ENCODE measurements around the gene GDPD4. TPM values are rescaled to one million over a fixed set of nuclear protein-coding genes. Genes with fewer than 3 reads are reported as not detected.

Gene GDPD4, protein sequence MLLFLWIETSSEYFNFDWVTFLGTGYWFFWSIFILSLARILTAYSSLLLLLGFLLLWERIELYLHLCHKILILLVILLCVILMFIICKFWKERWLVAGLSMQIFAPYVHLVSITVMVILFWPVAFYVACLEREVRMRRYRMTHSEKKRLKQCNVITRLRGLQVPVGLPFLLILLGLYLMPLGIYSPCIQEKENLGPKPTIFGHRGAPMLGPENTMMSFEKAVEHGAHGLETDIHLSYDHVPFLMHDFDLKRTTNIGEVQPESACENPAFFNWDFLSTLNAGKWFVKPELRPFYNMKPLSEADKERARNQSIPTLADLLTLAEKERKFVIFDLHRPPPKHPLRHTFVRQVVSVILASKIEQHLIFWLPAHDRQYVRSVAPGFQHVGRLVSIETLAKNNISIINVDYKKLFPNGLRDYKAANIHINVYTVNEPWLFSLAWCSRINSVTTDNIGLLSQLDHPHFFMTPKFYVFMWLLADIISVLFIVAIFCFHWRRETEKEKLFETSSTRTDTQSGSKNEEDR
- not detected in 2 replicates for total RNA-seq
- long read RNA-seq = 0 reads

DNA sequence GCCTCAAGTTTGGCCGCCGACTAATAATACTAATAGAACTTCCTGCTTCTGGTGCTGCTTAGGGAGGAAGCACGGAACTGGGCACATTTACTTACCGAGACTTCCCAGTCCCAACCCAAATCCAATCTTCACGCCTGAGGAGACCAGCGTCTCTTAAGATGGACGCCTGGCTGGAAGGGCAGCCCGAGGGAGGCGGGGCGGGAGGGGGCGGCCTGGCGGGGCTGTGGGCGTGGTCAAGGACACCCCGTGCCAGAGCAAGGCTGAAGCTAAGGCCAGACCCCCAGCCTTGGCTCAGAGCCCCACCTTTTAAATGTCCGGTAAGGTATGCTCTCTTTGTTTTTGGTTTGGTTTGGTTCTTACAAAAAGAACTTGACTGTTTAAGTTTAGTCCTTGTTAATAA lies at the start of gene GDPD4:
GDPD4 (minus strand) TSS at position 177 of the 400 bp plus-strand sequence. CDS start 16,549 bp downstream, outside the sequence.
- no peaks in the 10 kb centered on the region for H3K36me3 Mint-ChIP-seq (ENCODE audit: unreplicated experiment)
- no peaks in the 10 kb centered on the region for H3K9me3 Mint-ChIP-seq (ENCODE audit: unreplicated experiment)
- H3K27me3 Mint-ChIP-seq (ENCODE audit: unreplicated experiment) = peaks cover 9% of the 10 kb centered on the region
- no peaks in the 10 kb centered on the region for H3K4me1 Mint-ChIP-seq (ENCODE audit: unreplicated experiment)
- TF ChIP-seq, protein P1, sequence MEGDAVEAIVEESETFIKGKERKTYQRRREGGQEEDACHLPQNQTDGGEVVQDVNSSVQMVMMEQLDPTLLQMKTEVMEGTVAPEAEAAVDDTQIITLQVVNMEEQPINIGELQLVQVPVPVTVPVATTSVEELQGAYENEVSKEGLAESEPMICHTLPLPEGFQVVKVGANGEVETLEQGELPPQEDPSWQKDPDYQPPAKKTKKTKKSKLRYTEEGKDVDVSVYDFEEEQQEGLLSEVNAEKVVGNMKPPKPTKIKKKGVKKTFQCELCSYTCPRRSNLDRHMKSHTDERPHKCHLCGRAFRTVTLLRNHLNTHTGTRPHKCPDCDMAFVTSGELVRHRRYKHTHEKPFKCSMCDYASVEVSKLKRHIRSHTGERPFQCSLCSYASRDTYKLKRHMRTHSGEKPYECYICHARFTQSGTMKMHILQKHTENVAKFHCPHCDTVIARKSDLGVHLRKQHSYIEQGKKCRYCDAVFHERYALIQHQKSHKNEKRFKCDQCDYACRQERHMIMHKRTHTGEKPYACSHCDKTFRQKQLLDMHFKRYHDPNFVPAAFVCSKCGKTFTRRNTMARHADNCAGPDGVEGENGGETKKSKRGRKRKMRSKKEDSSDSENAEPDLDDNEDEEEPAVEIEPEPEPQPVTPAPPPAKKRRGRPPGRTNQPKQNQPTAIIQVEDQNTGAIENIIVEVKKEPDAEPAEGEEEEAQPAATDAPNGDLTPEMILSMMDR (IDR thresholded peaks at IDR 0.05) = no peak
- H3K4me3 Mint-ChIP-seq (ENCODE audit: unreplicated experiment) = no peak within 1 kb of the TSS
- DNase-seq (ENCODE audit: extremely low spot score, unreplicated experiment) = no peak
- no peak within 1 kb of the TSS for H3K27ac Mint-ChIP-seq (ENCODE audit: unreplicated experiment)

DNA sequence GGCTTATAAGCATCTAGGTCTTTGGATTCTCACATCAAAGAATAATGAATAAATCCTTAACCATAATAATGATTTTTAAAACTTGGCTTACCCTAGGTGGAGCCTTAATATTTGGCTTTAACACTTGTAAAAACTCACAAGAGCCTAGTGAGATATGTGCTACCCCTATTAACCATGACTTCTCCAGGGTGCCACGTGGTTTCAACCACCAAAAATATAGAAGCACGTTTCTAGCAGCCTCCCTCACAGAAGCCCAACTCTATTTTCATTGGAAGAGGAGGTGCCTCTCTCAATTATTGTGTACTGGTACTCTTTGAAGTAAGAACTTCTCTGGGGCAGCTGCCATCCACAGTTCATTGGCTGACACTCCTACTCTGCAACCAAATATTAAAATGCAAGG lies 46.5 kb upstream of the GDPD4 start:
- peaks cover 9% of the 10 kb centered on the region for H3K36me3 Mint-ChIP-seq (ENCODE audit: unreplicated experiment)
- DNase-seq (ENCODE audit: extremely low spot score, unreplicated experiment) = no peak
- H3K4me3 Mint-ChIP-seq (ENCODE audit: unreplicated experiment) = no peak overlapping the region
- H3K9me3 Mint-ChIP-seq (ENCODE audit: unreplicated experiment) = no peaks in the 10 kb centered on the region
- H3K27ac Mint-ChIP-seq (ENCODE audit: unreplicated experiment) = no peak overlapping the region
- TF ChIP-seq, protein P1 (IDR thresholded peaks at IDR 0.05) = no peak
- H3K27me3 Mint-ChIP-seq (ENCODE audit: unreplicated experiment) = no peaks in the 10 kb centered on the region
- peaks cover 35% of the 10 kb centered on the region for H3K4me1 Mint-ChIP-seq (ENCODE audit: unreplicated experiment)

DNA sequence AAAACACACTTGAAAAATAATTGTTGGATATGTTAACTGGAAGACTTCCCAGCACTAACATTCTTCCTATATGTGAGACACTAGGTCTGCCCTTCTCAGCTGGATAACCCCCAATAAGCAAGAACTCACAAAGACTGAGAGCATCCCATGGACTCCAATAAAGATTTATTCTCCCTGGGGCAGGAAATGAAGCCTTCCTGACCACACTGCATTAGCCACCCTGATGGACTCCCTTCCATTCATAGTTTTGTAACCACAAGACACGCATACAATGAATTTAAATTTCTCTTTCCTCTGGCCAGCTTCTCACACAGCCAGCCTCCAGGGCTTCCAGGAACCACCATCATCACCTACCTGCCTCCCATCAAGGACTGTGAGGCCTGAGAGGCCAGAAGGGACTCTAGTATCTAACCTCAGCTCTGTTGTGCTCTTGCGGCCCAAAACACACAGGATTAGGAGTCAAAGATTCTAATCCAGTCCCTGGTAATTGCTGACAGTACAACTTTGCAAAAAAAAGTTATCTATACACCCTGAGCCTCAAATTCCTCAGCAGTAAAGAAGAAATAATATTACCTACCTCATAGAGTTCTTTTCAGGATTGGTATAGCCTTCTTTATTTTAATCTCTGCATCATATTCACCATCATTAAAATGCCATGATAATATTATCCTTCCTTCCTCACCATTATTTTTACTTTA lies 45.6 kb upstream of the GDPD4 start:
- no peak for DNase-seq (ENCODE audit: extremely low spot score, unreplicated experiment)
- TF ChIP-seq, protein P1 (IDR thresholded peaks at IDR 0.05) = no peak
- Mint-ChIP-seq H3K36me3 (ENCODE audit: unreplicated experiment) (peaks cover 10% of the 10 kb centered on the region), H3K27me3 (ENCODE audit: unreplicated experiment) (no peaks in the 10 kb centered on the region), H3K4me1 (ENCODE audit: unreplicated experiment) (peaks cover 33% of the 10 kb centered on the region), H3K27ac (ENCODE audit: unreplicated experiment) (peak overlapping the region; percentile 48), H3K4me3 (ENCODE audit: unreplicated experiment) (no peak overlapping the region), H3K9me3 (ENCODE audit: unreplicated experiment) (no peaks in the 10 kb centered on the region)

DNA sequence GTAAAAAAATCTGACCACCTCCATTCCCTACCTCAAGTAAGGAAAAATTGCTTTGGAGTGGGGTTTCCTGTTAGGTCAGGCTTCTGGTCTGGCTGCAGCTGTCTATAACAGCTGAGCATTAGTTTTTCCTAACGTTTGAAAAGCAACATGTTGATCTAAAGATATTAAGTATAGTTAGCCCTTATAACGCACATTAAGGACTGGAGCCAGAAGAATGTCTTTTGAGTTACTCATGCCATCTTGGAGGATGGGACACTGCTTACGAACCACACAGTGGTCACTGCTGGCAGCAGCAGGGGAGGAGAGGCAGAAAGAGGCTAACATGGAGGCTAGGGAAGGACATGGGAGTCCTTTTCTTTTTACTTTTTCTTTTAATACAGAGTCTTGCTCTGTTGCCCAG lies 44.1 kb upstream of the GDPD4 start:
- TF ChIP-seq, protein P1 (IDR thresholded peaks at IDR 0.05) = no peak
- Mint-ChIP-seq H3K4me1 (ENCODE audit: unreplicated experiment) (peaks cover 20% of the 10 kb centered on the region), H3K9me3 (ENCODE audit: unreplicated experiment) (no peaks in the 10 kb centered on the region), H3K27ac (ENCODE audit: unreplicated experiment) (no peak overlapping the region), H3K27me3 (ENCODE audit: unreplicated experiment) (no peaks in the 10 kb centered on the region), H3K36me3 (ENCODE audit: unreplicated experiment) (peaks cover 16% of the 10 kb centered on the region), H3K4me3 (ENCODE audit: unreplicated experiment) (no peak overlapping the region)
- no peak for DNase-seq (ENCODE audit: extremely low spot score, unreplicated experiment)

DNA sequence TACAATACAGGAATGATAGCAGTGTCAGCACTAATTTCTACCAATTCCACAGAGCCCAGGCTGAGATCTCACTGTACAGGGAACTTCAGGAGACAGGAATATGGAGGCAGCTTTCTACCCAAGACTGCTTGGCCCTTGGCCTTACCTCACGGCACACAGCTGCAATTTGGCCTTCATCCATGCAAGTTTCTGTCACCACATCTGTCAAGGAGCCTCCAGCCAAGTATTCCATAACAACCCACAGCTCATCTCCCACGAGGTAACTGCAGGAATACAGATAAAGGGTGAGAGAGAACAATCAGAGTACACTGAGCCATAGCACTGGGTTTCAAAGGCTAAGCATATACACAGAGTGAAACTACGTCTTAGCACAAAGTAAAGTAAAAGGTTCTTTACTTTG lies 39.0 kb upstream of the GDPD4 start:
- TF ChIP-seq, protein P1 (IDR thresholded peaks at IDR 0.05) = no peak
- H3K9me3 Mint-ChIP-seq (ENCODE audit: unreplicated experiment) = no peaks in the 10 kb centered on the region
- H3K4me3 Mint-ChIP-seq (ENCODE audit: unreplicated experiment) = no peak overlapping the region
- no peaks in the 10 kb centered on the region for H3K27me3 Mint-ChIP-seq (ENCODE audit: unreplicated experiment)
- no peaks in the 10 kb centered on the region for H3K4me1 Mint-ChIP-seq (ENCODE audit: unreplicated experiment)
- H3K36me3 Mint-ChIP-seq (ENCODE audit: unreplicated experiment) = peaks cover 9% of the 10 kb centered on the region
- DNase-seq (ENCODE audit: extremely low spot score, unreplicated experiment) = no peak
- H3K27ac Mint-ChIP-seq (ENCODE audit: unreplicated experiment) = no peak overlapping the region
